Measurements from ENCODE around the gene ABCB11.

Gene ABCB11

DNA sequence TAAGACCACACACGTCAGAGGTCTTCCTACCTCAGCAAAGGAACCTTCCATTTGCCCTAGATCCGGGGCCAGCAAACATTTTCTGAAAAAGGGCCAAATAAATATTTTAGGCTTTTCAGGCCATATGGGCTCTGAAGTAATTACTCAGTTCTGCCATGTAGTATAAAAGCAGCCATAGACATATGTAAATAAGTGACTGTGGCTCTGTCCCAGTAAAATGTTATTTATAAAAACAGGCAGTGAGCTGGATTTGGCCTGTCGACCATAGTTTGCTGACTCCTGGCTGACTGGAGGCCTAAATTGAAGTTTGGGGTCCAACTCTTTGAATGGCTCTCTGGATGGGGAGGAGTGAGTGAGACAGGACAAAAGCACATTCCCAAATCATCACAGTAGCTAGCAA, 49.5 kb downstream of the ABCB11 start:
- H3K23ac ChIP-seq (ENCODE audit: low read length), result no peak overlapping the region
- no peak for DNase-seq
- no peak overlapping the region for H4K12ac ChIP-seq (ENCODE audit: low read depth, low read length)
- no peaks in the 10 kb centered on the region for H3K4me1 ChIP-seq (ENCODE audit: control insufficient read depth in 1 of 2, insufficient read depth in 2 of 2, low read length in 2 of 2)
- H4K91ac ChIP-seq (ENCODE audit: low read depth, low read length), result no peak overlapping the region
- WGBS (ENCODE audit: extremely low coverage, insufficient coverage, insufficient read length), result no CpG with 5 or more reads among the region's 3 CpGs
- no peak overlapping the region for H3K14ac ChIP-seq (ENCODE audit: low read length)
- no peaks in the 10 kb centered on the region for H3K79me2 ChIP-seq (ENCODE audit: control insufficient read depth, insufficient read depth, low read length, poor library complexity)
- no peak overlapping the region for H4K8ac ChIP-seq (ENCODE audit: low read depth, low read length)
- no peak overlapping the region for H3K4ac ChIP-seq (ENCODE audit: low read depth, low read length)
- no peaks in the 10 kb centered on the region for H3K79me1 ChIP-seq (ENCODE audit: low read length)
- H3K4me3 ChIP-seq (ENCODE audit: low read depth, low read length), result no peak overlapping the region
- H2BK120ac ChIP-seq (ENCODE audit: insufficient read depth, low read length, poor library complexity), result no peak overlapping the region
- no peak overlapping the region for H3K27ac ChIP-seq (ENCODE audit: low read depth, low read length)
- no peaks in the 10 kb centered on the region for H3K36me3 ChIP-seq (ENCODE audit: control insufficient read depth in 1 of 2, insufficient read depth in 2 of 2, low read length in 2 of 2)
- no peak overlapping the region for H2AK5ac ChIP-seq (ENCODE audit: low read length)
- H3K27me3 ChIP-seq (ENCODE audit: insufficient read depth, low read length), result no peaks in the 10 kb centered on the region
- H3K9me3 ChIP-seq (ENCODE audit: insufficient read depth, low read depth, low read length), result no peaks in the 10 kb centered on the region
- no peak overlapping the region for H3K4me2 ChIP-seq (ENCODE audit: low read length)
- H3K18ac ChIP-seq (ENCODE audit: low read length), result no peak overlapping the region
- no peak overlapping the region for H3K9ac ChIP-seq (ENCODE audit: low read length)
- H2AFZ ChIP-seq (ENCODE audit: insufficient read depth, low read length, poor library complexity), result no peak overlapping the region
- no peak overlapping the region for H2BK12ac ChIP-seq (ENCODE audit: low read length)
- no peak overlapping the region for H2BK5ac ChIP-seq (ENCODE audit: low read depth, low read length, poor library complexity)

DNA sequence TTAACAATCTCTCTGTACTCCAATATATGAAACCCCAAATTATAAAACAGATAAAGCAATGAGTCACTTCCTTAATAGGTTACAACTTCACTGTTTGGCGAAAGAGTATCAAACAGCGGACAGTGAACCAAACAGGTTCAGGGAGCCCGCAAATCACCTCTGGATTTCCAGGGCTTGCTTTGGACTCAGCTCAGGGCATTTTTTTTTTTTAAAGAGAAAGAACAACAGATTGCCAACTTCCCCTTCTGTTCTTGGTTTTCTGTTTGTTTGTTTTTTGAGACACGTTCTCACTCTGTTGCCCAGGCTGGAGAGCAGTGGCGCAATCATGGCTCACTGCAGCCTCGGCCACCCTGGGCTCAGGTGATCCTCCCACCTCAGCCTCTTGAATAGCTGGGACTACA, 52.7 kb downstream of the ABCB11 start:
- no peak overlapping the region for H3K18ac ChIP-seq (ENCODE audit: low read length)
- no peak overlapping the region for H3K4ac ChIP-seq (ENCODE audit: low read depth, low read length)
- H3K79me1 ChIP-seq (ENCODE audit: low read length), result no peaks in the 10 kb centered on the region
- H3K14ac ChIP-seq (ENCODE audit: low read length), result no peak overlapping the region
- H3K23ac ChIP-seq (ENCODE audit: low read length), result no peak overlapping the region
- H2BK5ac ChIP-seq (ENCODE audit: low read depth, low read length, poor library complexity), result no peak overlapping the region
- H2AK5ac ChIP-seq (ENCODE audit: low read length), result no peak overlapping the region
- H3K36me3 ChIP-seq (ENCODE audit: control insufficient read depth in 1 of 2, insufficient read depth in 2 of 2, low read length in 2 of 2), result no peaks in the 10 kb centered on the region
- H3K27me3 ChIP-seq (ENCODE audit: insufficient read depth, low read length), result no peaks in the 10 kb centered on the region
- no peak overlapping the region for H2AFZ ChIP-seq (ENCODE audit: insufficient read depth, low read length, poor library complexity)
- no peaks in the 10 kb centered on the region for H3K79me2 ChIP-seq (ENCODE audit: control insufficient read depth, insufficient read depth, low read length, poor library complexity)
- no peak overlapping the region for H3K4me3 ChIP-seq (ENCODE audit: low read depth, low read length)
- no peak overlapping the region for H4K8ac ChIP-seq (ENCODE audit: low read depth, low read length)
- no peak overlapping the region for H4K12ac ChIP-seq (ENCODE audit: low read depth, low read length)
- no peak for DNase-seq
- H3K4me1 ChIP-seq (ENCODE audit: control insufficient read depth in 1 of 2, insufficient read depth in 2 of 2, low read length in 2 of 2), result no peaks in the 10 kb centered on the region
- no peak overlapping the region for H3K27ac ChIP-seq (ENCODE audit: low read depth, low read length)
- H3K9me3 ChIP-seq (ENCODE audit: insufficient read depth, low read depth, low read length), result no peaks in the 10 kb centered on the region
- H2BK120ac ChIP-seq (ENCODE audit: insufficient read depth, low read length, poor library complexity), result no peak overlapping the region
- WGBS (ENCODE audit: extremely low coverage, insufficient coverage, insufficient read length), result no CpG with 5 or more reads among the region's 6 CpGs
- H3K9ac ChIP-seq (ENCODE audit: low read length), result no peak overlapping the region
- H2BK12ac ChIP-seq (ENCODE audit: low read length), result no peak overlapping the region
- H3K4me2 ChIP-seq (ENCODE audit: low read length), result no peak overlapping the region
- H4K91ac ChIP-seq (ENCODE audit: low read depth, low read length), result no peak overlapping the region

DNA sequence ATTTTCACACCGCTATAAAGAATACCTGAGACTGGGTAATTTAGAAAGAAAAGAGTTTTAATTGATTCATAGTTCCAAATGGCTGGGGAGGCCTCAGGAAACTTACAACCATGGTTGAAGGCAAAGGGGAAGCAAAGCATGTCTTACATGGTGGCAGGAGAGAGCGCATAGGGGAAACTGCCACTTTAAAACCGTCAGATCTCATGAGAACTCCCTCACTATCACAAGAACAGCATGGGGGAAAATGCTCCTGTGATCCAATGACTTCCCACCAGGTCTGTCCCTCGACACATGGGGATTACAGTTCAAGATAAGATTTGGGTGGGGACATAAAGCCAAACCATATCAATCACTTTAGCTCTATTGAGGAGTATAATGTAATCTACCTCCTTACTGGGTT, 53.5 kb downstream of the ABCB11 start:
- Histone ChIP-seq H4K8ac (ENCODE audit: low read depth, low read length) (no peak overlapping the region), H3K79me1 (ENCODE audit: low read length) (no peaks in the 10 kb centered on the region), H4K91ac (ENCODE audit: low read depth, low read length) (no peak overlapping the region), H3K14ac (ENCODE audit: low read length) (no peak overlapping the region), H2BK5ac (ENCODE audit: low read depth, low read length, poor library complexity) (no peak overlapping the region), H3K9me3 (ENCODE audit: insufficient read depth, low read depth, low read length) (no peaks in the 10 kb centered on the region), H2AK5ac (ENCODE audit: low read length) (no peak overlapping the region), H3K9ac (ENCODE audit: low read length) (no peak overlapping the region), H3K36me3 (ENCODE audit: control insufficient read depth in 1 of 2, insufficient read depth in 2 of 2, low read length in 2 of 2) (no peaks in the 10 kb centered on the region), H3K79me2 (ENCODE audit: control insufficient read depth, insufficient read depth, low read length, poor library complexity) (no peaks in the 10 kb centered on the region), H3K4me2 (ENCODE audit: low read length) (no peak overlapping the region), H3K4me3 (ENCODE audit: low read depth, low read length) (no peak overlapping the region), H4K12ac (ENCODE audit: low read depth, low read length) (no peak overlapping the region), H2BK12ac (ENCODE audit: low read length) (no peak overlapping the region), H3K23ac (ENCODE audit: low read length) (no peak overlapping the region), H3K27me3 (ENCODE audit: insufficient read depth, low read length) (no peaks in the 10 kb centered on the region), H3K4ac (ENCODE audit: low read depth, low read length) (no peak overlapping the region), H2AFZ (ENCODE audit: insufficient read depth, low read length, poor library complexity) (no peak overlapping the region), H3K27ac (ENCODE audit: low read depth, low read length) (no peak overlapping the region), H3K18ac (ENCODE audit: low read length) (no peak overlapping the region), H2BK120ac (ENCODE audit: insufficient read depth, low read length, poor library complexity) (no peak overlapping the region), H3K4me1 (ENCODE audit: control insufficient read depth in 1 of 2, insufficient read depth in 2 of 2, low read length in 2 of 2) (no peaks in the 10 kb centered on the region)
- DNase-seq, result no peak
- no CpG with 5 or more reads among the region's 4 CpGs for WGBS (ENCODE audit: extremely low coverage, insufficient coverage, insufficient read length)

DNA sequence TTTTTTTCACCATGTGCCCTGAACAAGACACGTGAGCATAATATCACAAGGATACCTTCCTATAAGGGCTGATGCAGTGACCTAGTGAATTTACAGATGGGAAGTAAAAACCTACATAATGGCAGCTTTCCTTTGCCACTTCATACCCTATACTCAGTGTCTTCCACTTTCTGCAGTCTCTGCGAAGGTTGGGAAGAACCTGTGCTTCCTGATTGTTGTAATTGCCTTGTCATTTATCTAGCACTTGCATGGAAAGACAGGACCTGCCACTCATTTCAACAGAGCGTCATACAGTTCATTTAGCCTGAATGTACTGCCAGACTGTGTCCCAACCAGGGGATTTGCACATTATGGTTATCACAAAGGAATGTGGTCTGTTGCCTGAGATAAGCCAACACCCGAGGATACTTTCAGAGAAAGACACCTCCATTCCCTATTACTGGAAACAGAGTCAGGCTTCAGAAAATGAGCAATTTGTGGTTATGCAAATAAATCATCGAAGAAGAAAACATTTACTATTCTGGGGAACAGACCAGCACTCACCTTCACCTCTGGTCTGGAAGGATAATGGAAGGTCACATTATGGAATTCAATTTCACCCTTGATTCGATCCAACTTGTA, 55.0 kb downstream of the ABCB11 start:
- Histone ChIP-seq H3K4me3 (ENCODE audit: low read depth, low read length) (no peak overlapping the region), H3K79me2 (ENCODE audit: control insufficient read depth, insufficient read depth, low read length, poor library complexity) (no peaks in the 10 kb centered on the region), H3K9me3 (ENCODE audit: insufficient read depth, low read depth, low read length) (no peaks in the 10 kb centered on the region), H2BK120ac (ENCODE audit: insufficient read depth, low read length, poor library complexity) (no peak overlapping the region), H3K36me3 (ENCODE audit: control insufficient read depth in 1 of 2, insufficient read depth in 2 of 2, low read length in 2 of 2) (no peaks in the 10 kb centered on the region), H2BK12ac (ENCODE audit: low read length) (no peak overlapping the region), H3K4me2 (ENCODE audit: low read length) (no peak overlapping the region), H2BK5ac (ENCODE audit: low read depth, low read length, poor library complexity) (no peak overlapping the region), H3K79me1 (ENCODE audit: low read length) (no peaks in the 10 kb centered on the region), H3K9ac (ENCODE audit: low read length) (no peak overlapping the region), H4K91ac (ENCODE audit: low read depth, low read length) (no peak overlapping the region), H3K4ac (ENCODE audit: low read depth, low read length) (no peak overlapping the region), H3K27me3 (ENCODE audit: insufficient read depth, low read length) (no peaks in the 10 kb centered on the region), H3K27ac (ENCODE audit: low read depth, low read length) (no peak overlapping the region), H3K14ac (ENCODE audit: low read length) (no peak overlapping the region), H4K12ac (ENCODE audit: low read depth, low read length) (no peak overlapping the region), H3K4me1 (ENCODE audit: control insufficient read depth in 1 of 2, insufficient read depth in 2 of 2, low read length in 2 of 2) (no peaks in the 10 kb centered on the region), H3K23ac (ENCODE audit: low read length) (no peak overlapping the region), H2AK5ac (ENCODE audit: low read length) (no peak overlapping the region), H4K8ac (ENCODE audit: low read depth, low read length) (no peak overlapping the region), H2AFZ (ENCODE audit: insufficient read depth, low read length, poor library complexity) (no peak overlapping the region), H3K18ac (ENCODE audit: low read length) (no peak overlapping the region)
- whole genome bisulfite sequencing (ENCODE audit: extremely low coverage, insufficient coverage, insufficient read length), result no CpG with 5 or more reads among the region's 6 CpGs
- DNase-seq, result peak; percentile 38 to 46
